Temporal lobe (tissue), 1 donor: ENCODE measurements around the gene MAGEF1. TPM values are rescaled to one million over a fixed set of nuclear protein-coding genes. Genes with fewer than 3 reads are reported as not detected.

Experiments
- total RNA-seq: library from RNA; depleted of rRNA; stranded (reverse); fragments of >200 nt; gene quantifications from one replicate; pipeline ENCODE4 v1.2.3, GENCODE V29; 2014

MAGEF1 gene
- total RNA-seq, 1 donor from 2014 or later: 32.0 TPM

Other genes starting within 250 kb of the MAGEF1 start
- 3.7 TPM for gene EPHB3, start 150.3 kb downstream of the MAGEF1 start, total RNA-seq
- 127 TPM for gene VPS8, start 100.1 kb upstream of the MAGEF1 start, total RNA-seq